Esophagus squamous epithelium (tissue), 5 donors: ENCODE measurements around the gene FAM228B. TPM values are rescaled to one million over a fixed set of nuclear protein-coding genes. Genes with fewer than 3 reads are reported as not detected.
A peak's percentile ranks its signal among the peaks of the same experiment; 100 is the strongest.
"Not testable (repeated sequence)": the region's sequence is repeated elsewhere in the genome, so short reads cannot be mapped to it uniquely, and the experiment has no call there.

Experiments
- DNase-seq: peaks from one replicate; lab custom pipeline; 2025; lab: John Stamatoyannopoulos, UW
- H3K27ac ChIP-seq, 4 donors: fragments of 200-600 bp; sonication (generic); one replicate each; pipeline ENCODE4 v1.5.1; 2016 to 2019; ENCODE audit warnings: mild to moderate bottlenecking in 1 of 4
- H3K27me3 ChIP-seq, 4 donors: fragments of 200-600 bp; sonication (generic); 1 replicate in 3 of 4; 2 replicates in 1 of 4; pipeline versions ENCODE4 v1.5.1 to v1.6.0; 2017 to 2021; ENCODE audit warnings: antibody characterized with exemption in 1 of 4
- H3K36me3 ChIP-seq, 3 donors: fragments of 200-600 bp; sonication (generic); one replicate each; pipeline ENCODE4 v1.5.1; 2016 to 2019
- H3K4me1 ChIP-seq, 3 donors: fragments of 200-600 bp; sonication (generic); one replicate each; pipeline ENCODE4 v1.5.1; 2017 to 2019
- H3K4me3 ChIP-seq, 4 donors: fragments of 200-600 bp; sonication (generic); 1 replicate in 3 of 4; 2 replicates in 1 of 4; pipeline ENCODE4 v1.5.1; 2016 to 2019; ENCODE audit warnings: mild to moderate bottlenecking in 2 of 4, moderate library complexity in 1 of 4
- H3K9me3 ChIP-seq, 3 donors: fragments of 200-600 bp; sonication (generic); one replicate each; pipeline ENCODE4 v1.5.1; 2016 to 2019
- POLR2A ChIP-seq, 4 donors: fragments of 450-650 bp; IDR thresholded peaks; one replicate each; pipeline ENCODE4 v1.6.1; 2017; ENCODE audit warnings: antibody characterized with exemption in 4 of 4, mild to moderate bottlenecking in 4 of 4, moderate library complexity in 3 of 4
- WGBS, 2 donors: methylation state at CpG; one replicate each; pipeline ENCODE4 v1.1.5; 2018; 5-methylcytosine and 5-hydroxymethylcytosine counted together
- intact Hi-C: fragments of 100-400 bp; cut with DNase I; formaldehyde crosslinking; loops from one replicate; pipeline ENCODE4 v1.15.0; 2022
- total RNA-seq, 4 donors: library from RNA; depleted of rRNA; stranded (reverse); fragments of >200 nt; gene quantifications; one replicate each; pipeline ENCODE4 v1.1.0, GENCODE V29; 2016
- TF ChIP-seq, protein P1 (sequence below), 6 experiments: fragments of 450-650 bp in 4 of 6; fragments of 200-600 bp in 2 of 6; sonication (generic) in 2 of 6; IDR thresholded peaks; one replicate each; pipeline ENCODE4 v1.5.1; 2016 to 2019; ENCODE audit warnings: antibody characterized with exemption in 6 of 6, mild to moderate bottlenecking in 4 of 6, moderate library complexity in 4 of 6
- donor health status: DM: yes; HTN: yes; CAD: no.

The FAM228B gene
- total RNA-seq, 4 donors from 2014 or later, result 0.87 to 16.4 (median 8.4) TPM

DNA sequence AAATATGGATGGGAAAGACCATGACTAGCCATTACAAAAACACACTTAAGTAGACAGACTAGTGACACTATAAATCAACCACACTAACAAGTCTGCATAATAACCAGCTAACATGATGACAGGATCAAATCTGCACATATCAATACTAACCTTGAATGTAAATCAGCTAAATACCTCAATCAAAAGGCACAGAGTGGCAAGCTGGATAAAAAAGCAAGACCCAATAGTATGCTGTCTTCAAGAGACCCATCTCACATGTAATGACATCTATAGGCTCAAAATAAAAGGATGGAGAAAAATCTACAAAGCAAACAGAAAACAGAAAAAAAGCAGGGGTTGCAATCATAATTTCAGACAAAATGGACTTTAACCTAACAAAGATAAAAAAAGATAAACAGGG is 16.5 kb upstream of the FAM228B start:
- intact Hi-C loops, result no loop called here
- no peaks in the 10 kb centered on the region for H3K36me3 ChIP-seq
- H3K27ac ChIP-seq, result no peak overlapping the region
- peaks cover 0 to 11% (median 0%) of the 10 kb centered on the region in 3 donors for H3K4me1 ChIP-seq
- H3K9me3 ChIP-seq, result no peaks in the 10 kb centered on the region
- no peak overlapping the region for H3K4me3 ChIP-seq
- no peak for DNase-seq
- TF ChIP-seq POLR2A (IDR thresholded peaks at IDR 0.05), result no peak
- TF ChIP-seq, protein P1, sequence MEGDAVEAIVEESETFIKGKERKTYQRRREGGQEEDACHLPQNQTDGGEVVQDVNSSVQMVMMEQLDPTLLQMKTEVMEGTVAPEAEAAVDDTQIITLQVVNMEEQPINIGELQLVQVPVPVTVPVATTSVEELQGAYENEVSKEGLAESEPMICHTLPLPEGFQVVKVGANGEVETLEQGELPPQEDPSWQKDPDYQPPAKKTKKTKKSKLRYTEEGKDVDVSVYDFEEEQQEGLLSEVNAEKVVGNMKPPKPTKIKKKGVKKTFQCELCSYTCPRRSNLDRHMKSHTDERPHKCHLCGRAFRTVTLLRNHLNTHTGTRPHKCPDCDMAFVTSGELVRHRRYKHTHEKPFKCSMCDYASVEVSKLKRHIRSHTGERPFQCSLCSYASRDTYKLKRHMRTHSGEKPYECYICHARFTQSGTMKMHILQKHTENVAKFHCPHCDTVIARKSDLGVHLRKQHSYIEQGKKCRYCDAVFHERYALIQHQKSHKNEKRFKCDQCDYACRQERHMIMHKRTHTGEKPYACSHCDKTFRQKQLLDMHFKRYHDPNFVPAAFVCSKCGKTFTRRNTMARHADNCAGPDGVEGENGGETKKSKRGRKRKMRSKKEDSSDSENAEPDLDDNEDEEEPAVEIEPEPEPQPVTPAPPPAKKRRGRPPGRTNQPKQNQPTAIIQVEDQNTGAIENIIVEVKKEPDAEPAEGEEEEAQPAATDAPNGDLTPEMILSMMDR (IDR thresholded peaks at IDR 0.05), result no peak
- no peaks in the 10 kb centered on the region for H3K27me3 ChIP-seq

DNA sequence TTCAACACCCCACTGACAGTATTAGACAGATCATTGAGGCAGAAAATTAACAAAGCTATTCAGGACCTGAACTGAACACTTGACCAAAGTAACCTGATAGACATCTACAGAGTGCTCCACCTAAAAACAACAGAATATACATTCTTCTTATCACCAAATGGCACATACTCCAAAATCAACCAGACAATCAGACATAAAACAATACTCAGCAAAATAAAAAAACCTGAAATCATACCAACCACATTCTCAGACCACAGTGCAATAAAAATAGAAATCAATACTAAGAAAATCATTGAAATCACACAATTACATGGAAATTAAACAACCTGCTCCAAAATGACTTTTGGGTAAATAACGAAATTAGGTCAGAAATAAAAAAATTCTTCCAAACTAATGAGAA is 15.9 kb upstream of the FAM228B start:
- TF ChIP-seq, protein P1 (IDR thresholded peaks at IDR 0.05), result no peak
- TF ChIP-seq POLR2A (IDR thresholded peaks at IDR 0.05), result no peak
- WGBS, 2 donors, result 83 to 96% methylated on average over 1 of the region's 1 CpG
- Histone ChIP-seq H3K27ac (no peak overlapping the region), H3K4me3 (no peak overlapping the region), H3K9me3 (no peaks in the 10 kb centered on the region), H3K27me3 (no peaks in the 10 kb centered on the region), H3K36me3 (no peaks in the 10 kb centered on the region), H3K4me1 (peaks cover 0 to 11% (median 0%) of the 10 kb centered on the region in 3 donors)
- no peak for DNase-seq
- intact Hi-C loops, result no loop called here

DNA sequence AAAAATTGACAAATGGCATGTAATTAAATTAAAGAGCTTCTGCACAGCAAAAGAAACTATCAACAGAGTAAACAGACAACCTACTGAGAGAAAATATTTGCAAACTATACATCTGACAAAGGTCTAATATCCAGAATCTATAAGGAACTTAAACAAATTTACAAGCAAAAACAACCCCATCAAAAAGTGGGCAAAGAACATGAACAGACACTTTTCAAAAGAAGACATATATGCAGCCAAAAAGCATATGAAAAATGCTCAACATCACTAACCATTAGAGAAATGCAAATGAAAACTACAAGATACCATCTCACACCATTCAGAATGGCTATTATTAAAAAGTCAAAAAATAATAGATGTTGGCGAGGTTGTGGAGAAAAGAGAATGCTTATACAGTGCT is 13.8 kb upstream of the FAM228B start:
- H3K4me3 ChIP-seq, H3K9me3 ChIP-seq, H3K4me1 ChIP-seq, DNase-seq, H3K27ac ChIP-seq, intact Hi-C loops, H3K36me3 ChIP-seq, H3K27me3 ChIP-seq: not testable (repeated sequence)
- WGBS, 2 donors, result 81 to 93% methylated on average over 1 of the region's 1 CpG

DNA sequence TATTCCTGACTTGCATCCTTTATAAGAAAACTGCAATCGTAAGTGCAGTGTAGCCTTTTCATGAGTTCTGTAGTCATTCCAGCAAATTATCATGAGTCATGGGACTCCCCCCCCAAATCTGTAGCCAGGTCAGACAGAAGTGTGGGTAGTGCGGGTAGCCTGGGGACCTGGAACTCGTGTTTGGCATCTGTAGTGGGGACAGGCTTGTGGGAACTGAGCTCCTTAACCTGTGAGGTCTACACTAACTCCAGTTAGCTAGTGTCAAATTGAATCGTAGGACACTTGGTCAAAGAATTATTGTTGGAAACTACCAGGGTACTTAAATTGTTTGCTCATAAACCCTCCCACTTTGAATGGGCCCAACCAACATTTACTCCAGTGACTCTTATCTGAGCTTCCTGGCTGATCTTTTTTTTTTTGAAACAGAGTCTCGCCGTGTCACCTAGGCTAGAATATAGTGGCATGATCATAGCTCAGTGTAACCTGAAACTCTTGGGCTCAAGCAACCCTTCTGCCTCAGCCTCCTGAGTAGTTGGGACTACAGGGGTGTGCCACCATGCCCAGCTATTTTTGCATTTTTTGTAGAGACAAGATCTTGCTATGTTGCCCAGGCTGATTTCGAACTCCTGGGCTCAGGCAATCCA is 12.5 kb upstream of the FAM228B start:
- no peaks in the 10 kb centered on the region for H3K4me1 ChIP-seq
- H3K27ac ChIP-seq, result peak overlapping the region in 3 of 4 donors; percentile 11 to 34 (median 32)
- H3K36me3 ChIP-seq, result peaks cover 0 to 5% (median 0%) of the 10 kb centered on the region in 3 donors
- H3K27me3 ChIP-seq, result no peaks in the 10 kb centered on the region
- intact Hi-C loops, result no loop called here
- no peak for DNase-seq
- no peak overlapping the region for H3K4me3 ChIP-seq
- 75 to 87% methylated on average over 4 to 7 of the region's 7 CpGs for WGBS, 2 donors
- no peak for TF ChIP-seq POLR2A (IDR thresholded peaks at IDR 0.05)
- TF ChIP-seq, protein P1 (IDR thresholded peaks at IDR 0.05), result no peak
- no peaks in the 10 kb centered on the region for H3K9me3 ChIP-seq

DNA sequence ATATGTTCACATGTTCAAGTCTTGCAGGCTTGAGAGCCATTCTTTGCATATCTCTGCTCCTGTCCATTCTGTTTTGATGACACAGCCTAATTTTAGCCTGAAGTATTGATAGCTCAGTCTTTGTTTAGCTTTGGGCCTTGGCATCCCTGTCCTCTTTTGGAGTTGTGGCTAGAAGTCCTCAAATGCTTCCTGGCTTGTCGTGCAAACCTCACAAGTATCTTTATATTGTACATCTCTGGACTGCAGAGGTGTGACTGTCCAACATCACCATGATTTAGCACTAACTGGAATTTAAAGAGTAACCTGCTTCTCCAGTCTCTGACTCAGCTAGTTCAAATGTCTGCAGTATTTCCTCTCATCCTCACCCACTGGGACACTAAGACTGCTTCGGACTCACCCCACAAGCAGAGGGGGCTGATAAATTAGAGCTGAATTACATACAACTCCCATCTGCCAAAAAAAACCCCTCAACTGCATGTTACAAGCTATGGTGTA is 11.8 kb upstream of the FAM228B start:
- 29 to 59% methylated on average over 2 of the region's 2 CpGs for WGBS, 2 donors
- Histone ChIP-seq H3K4me3 (no peak overlapping the region), H3K4me1 (no peaks in the 10 kb centered on the region), H3K36me3 (peaks cover 0 to 5% (median 0%) of the 10 kb centered on the region in 3 donors), H3K9me3 (no peaks in the 10 kb centered on the region), H3K27me3 (no peaks in the 10 kb centered on the region), H3K27ac (peak overlapping the region in 2 of 4 donors; percentile 11 to 34)
- intact Hi-C loops, result no loop called here
- TF ChIP-seq POLR2A (IDR thresholded peaks at IDR 0.05), result no peak
- TF ChIP-seq, protein P1 (IDR thresholded peaks at IDR 0.05), result no peak
- no peak for DNase-seq
